ENCODE results near the gene DACT3.

DNA sequence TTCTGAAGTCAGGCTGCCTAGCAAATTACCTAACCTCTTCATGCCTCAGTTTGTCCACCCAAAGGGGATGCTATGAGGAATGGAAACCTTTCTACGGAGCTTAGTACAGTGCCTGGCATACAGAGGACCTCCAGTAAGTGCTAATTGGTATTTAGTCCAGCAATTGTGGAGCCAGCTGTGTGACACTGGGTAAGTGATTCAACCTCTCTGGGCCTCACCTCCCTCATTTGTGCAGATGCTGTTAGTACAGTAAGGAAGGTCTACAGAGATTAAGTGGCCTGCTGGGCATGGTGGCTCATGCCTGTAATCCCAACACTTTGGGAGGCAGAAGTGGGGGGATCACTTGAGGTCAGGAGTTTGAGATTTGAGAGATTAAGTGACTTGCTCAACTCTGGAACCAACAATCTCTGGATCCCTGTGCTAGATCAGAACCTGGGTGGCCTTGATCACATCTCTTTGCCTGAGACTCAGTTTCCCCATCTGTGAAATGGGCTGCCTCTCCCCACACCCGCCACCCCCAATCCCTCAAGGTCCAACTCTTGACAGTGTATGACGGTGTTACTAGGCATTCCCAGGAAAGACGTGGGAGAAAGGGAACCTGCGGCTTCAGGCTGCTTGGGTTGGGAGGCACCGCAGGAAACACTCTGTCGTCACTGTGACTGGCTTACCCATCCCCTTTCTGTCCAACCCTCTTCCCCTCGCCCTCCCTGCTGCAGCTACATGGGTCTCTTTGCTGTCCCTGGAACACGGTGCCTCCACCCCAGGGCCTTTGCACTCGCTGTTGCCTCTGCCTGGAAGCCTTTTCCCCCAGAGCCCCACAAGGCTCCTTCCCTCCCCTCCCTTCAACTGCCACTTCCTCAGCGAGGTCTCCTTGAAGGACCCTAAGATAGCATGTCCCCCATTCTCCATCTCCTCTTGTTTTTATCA is 37.7 kb upstream of the DACT3 start:
- TF ChIP-seq, protein P1, sequence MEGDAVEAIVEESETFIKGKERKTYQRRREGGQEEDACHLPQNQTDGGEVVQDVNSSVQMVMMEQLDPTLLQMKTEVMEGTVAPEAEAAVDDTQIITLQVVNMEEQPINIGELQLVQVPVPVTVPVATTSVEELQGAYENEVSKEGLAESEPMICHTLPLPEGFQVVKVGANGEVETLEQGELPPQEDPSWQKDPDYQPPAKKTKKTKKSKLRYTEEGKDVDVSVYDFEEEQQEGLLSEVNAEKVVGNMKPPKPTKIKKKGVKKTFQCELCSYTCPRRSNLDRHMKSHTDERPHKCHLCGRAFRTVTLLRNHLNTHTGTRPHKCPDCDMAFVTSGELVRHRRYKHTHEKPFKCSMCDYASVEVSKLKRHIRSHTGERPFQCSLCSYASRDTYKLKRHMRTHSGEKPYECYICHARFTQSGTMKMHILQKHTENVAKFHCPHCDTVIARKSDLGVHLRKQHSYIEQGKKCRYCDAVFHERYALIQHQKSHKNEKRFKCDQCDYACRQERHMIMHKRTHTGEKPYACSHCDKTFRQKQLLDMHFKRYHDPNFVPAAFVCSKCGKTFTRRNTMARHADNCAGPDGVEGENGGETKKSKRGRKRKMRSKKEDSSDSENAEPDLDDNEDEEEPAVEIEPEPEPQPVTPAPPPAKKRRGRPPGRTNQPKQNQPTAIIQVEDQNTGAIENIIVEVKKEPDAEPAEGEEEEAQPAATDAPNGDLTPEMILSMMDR (conservative IDR thresholded peaks at IDR 0.05; ENCODE audit: low read depth in 2 of 2): no peak
- TF ChIP-seq, protein P2, sequence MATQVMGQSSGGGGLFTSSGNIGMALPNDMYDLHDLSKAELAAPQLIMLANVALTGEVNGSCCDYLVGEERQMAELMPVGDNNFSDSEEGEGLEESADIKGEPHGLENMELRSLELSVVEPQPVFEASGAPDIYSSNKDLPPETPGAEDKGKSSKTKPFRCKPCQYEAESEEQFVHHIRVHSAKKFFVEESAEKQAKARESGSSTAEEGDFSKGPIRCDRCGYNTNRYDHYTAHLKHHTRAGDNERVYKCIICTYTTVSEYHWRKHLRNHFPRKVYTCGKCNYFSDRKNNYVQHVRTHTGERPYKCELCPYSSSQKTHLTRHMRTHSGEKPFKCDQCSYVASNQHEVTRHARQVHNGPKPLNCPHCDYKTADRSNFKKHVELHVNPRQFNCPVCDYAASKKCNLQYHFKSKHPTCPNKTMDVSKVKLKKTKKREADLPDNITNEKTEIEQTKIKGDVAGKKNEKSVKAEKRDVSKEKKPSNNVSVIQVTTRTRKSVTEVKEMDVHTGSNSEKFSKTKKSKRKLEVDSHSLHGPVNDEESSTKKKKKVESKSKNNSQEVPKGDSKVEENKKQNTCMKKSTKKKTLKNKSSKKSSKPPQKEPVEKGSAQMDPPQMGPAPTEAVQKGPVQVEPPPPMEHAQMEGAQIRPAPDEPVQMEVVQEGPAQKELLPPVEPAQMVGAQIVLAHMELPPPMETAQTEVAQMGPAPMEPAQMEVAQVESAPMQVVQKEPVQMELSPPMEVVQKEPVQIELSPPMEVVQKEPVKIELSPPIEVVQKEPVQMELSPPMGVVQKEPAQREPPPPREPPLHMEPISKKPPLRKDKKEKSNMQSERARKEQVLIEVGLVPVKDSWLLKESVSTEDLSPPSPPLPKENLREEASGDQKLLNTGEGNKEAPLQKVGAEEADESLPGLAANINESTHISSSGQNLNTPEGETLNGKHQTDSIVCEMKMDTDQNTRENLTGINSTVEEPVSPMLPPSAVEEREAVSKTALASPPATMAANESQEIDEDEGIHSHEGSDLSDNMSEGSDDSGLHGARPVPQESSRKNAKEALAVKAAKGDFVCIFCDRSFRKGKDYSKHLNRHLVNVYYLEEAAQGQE (IDR thresholded peaks at IDR 0.05; ENCODE audit: unreplicated experiment): no peak
- TF ChIP-seq POLR2AphosphoS5 (IDR thresholded peaks at IDR 0.05; ENCODE audit: low read depth) (no peak), EZH2phosphoT487 (IDR thresholded peaks at IDR 0.05; ENCODE audit: unreplicated experiment) (no peak), CREB1 (CRISPR knock-in tag; IDR thresholded peaks at IDR 0.05; ENCODE audit: low read depth) (no peak)

Data from GM23338 (cell line).